Immature natural killer cell (primary cell): ENCODE results near the gene FBXW7. TPM values are rescaled to one million over a fixed set of nuclear protein-coding genes. Genes with fewer than 3 reads are reported as not detected.

Source experiments
- DNase-seq, 3 donors: peaks; one replicate each; pipeline ENCODE4 v3.0.0; 2022; ENCODE audit warnings: mixed read lengths in 1 of 3
- H3K27ac Mint-ChIP-seq, 6 donors: one replicate each; pipeline ENCODE4 v1.8.0; 2020; ENCODE audit warnings: mixed read lengths in 6 of 6, mild to moderate bottlenecking in 5 of 6, inconsistent platforms in 4 of 6, moderate library complexity in 3 of 6
- H3K27me3 Mint-ChIP-seq, 3 donors: one replicate each; pipeline ENCODE4 v1.8.0; 2020 to 2021; ENCODE audit warnings: low read depth in 3 of 3, mild to moderate bottlenecking in 3 of 3, mixed read lengths in 3 of 3, moderate library complexity in 3 of 3, inconsistent platforms in 1 of 3
- H3K36me3 Mint-ChIP-seq, 3 donors: one replicate each; pipeline ENCODE4 v1.8.0; 2020; ENCODE audit warnings: mixed read lengths in 3 of 3, inconsistent platforms in 2 of 3, mild to moderate bottlenecking in 2 of 3
- H3K4me1 Mint-ChIP-seq, 2 donors: one replicate each; pipeline ENCODE4 v1.8.0; 2020; ENCODE audit warnings: inconsistent platforms in 2 of 2, mild to moderate bottlenecking in 2 of 2, mixed read lengths in 2 of 2, moderate library complexity in 1 of 2
- H3K4me3 Mint-ChIP-seq, 5 donors: one replicate each; pipeline ENCODE4 v1.8.0; 2020; ENCODE audit warnings: mild to moderate bottlenecking in 5 of 5, mixed read lengths in 5 of 5, inconsistent platforms in 3 of 5, moderate library complexity in 3 of 5
- H3K9me3 Mint-ChIP-seq, 6 donors: one replicate each; pipeline ENCODE4 v1.8.0; 2020; ENCODE audit warnings: mild to moderate bottlenecking in 6 of 6, mixed read lengths in 6 of 6, inconsistent platforms in 4 of 6, moderate library complexity in 3 of 6
- polyA plus RNA-seq, 3 donors: library from polyadenylated mRNA; unstranded; fragments of 300-500 nt; fragmentation: Illumina TruSeq; gene quantifications; one replicate each; pipeline ENCODE4 v1.2.3, GENCODE V29; 2021

Gene FBXW7
- polyA plus RNA-seq, 3 donors from 2014 or later: 22.3 to 70.1 (median 59.4) TPM

- Mint-ChIP-seq H3K27me3 (peaks cover 2 to 9% (median 5%) of the 10 kb centered on the region in 3 donors), H3K27ac (no peak overlapping the region), H3K9me3 (no peaks in the 10 kb centered on the region), H3K4me3 (no peak overlapping the region), H3K4me1 (no peaks in the 10 kb centered on the region), H3K36me3 (peaks cover 0 to 8% (median 0%) of the 10 kb centered on the region in 3 donors)
- DNase-seq: no peak
Measured at GRCh38 chr4:152296386-152296785, 239.5 kb downstream of the FBXW7 start.

GRCh38 chr4:152294765-152295164 lies 241.1 kb downstream of the FBXW7 start:
- H3K27ac Mint-ChIP-seq: no peak overlapping the region
- no peak overlapping the region for H3K4me3 Mint-ChIP-seq
- peaks cover 2 to 5% (median 5%) of the 10 kb centered on the region in 3 donors for H3K27me3 Mint-ChIP-seq

GRCh38 chr4:152294331-152294730 lies 241.6 kb downstream of the FBXW7 start:
- Mint-ChIP-seq H3K27ac (no peak overlapping the region), H3K9me3 (no peaks in the 10 kb centered on the region), H3K36me3 (peaks cover 0 to 8% (median 0%) of the 10 kb centered on the region in 3 donors), H3K4me3 (no peak overlapping the region), H3K27me3 (peaks cover 2 to 5% (median 5%) of the 10 kb centered on the region in 3 donors), H3K4me1 (no peaks in the 10 kb centered on the region)
- DNase-seq: no peak

More at GRCh38 chr4:152294765-152295164, 241.1 kb downstream of the FBXW7 start:
- no peak for DNase-seq
- H3K9me3 Mint-ChIP-seq: no peaks in the 10 kb centered on the region
- no peaks in the 10 kb centered on the region for H3K4me1 Mint-ChIP-seq
- peaks cover 0 to 8% (median 0%) of the 10 kb centered on the region in 3 donors for H3K36me3 Mint-ChIP-seq

GRCh38 chr4:152293527-152293926 lies 242.4 kb downstream of the FBXW7 start:
- Mint-ChIP-seq H3K4me1 (no peaks in the 10 kb centered on the region), H3K4me3 (no peak overlapping the region), H3K9me3 (no peaks in the 10 kb centered on the region), H3K27me3 (peaks cover 2 to 5% (median 2%) of the 10 kb centered on the region in 3 donors), H3K27ac (no peak overlapping the region), H3K36me3 (peaks cover 0 to 8% (median 0%) of the 10 kb centered on the region in 3 donors)
- DNase-seq: no peak

GRCh38 chr4:152290366-152290921 lies 245.4 kb downstream of the FBXW7 start:
- H3K36me3 Mint-ChIP-seq: peaks cover 0 to 4% (median 0%) of the 10 kb centered on the region in 3 donors
- no peak overlapping the region for H3K4me3 Mint-ChIP-seq
- H3K27ac Mint-ChIP-seq: no peak overlapping the region
- H3K27me3 Mint-ChIP-seq: peaks cover 0 to 2% (median 0%) of the 10 kb centered on the region in 3 donors
- H3K4me1 Mint-ChIP-seq: no peaks in the 10 kb centered on the region
- DNase-seq: no peak
- no peaks in the 10 kb centered on the region for H3K9me3 Mint-ChIP-seq

GRCh38 chr4:152289941-152290340 lies 246.0 kb downstream of the FBXW7 start:
- H3K27me3 Mint-ChIP-seq: peaks cover 0 to 2% (median 0%) of the 10 kb centered on the region in 3 donors
- H3K27ac Mint-ChIP-seq: no peak overlapping the region
- H3K4me3 Mint-ChIP-seq: no peak overlapping the region
- no peaks in the 10 kb centered on the region for H3K9me3 Mint-ChIP-seq
- H3K4me1 Mint-ChIP-seq: no peaks in the 10 kb centered on the region
- H3K36me3 Mint-ChIP-seq: peaks cover 0 to 4% (median 0%) of the 10 kb centered on the region in 3 donors
- no peak for DNase-seq

GRCh38 chr4:152289541-152289940 lies 246.4 kb downstream of the FBXW7 start:
- no peak for DNase-seq
- Mint-ChIP-seq H3K9me3 (no peaks in the 10 kb centered on the region), H3K27me3 (peaks cover 0 to 2% (median 0%) of the 10 kb centered on the region in 3 donors), H3K27ac (no peak overlapping the region), H3K4me3 (no peak overlapping the region), H3K4me1 (no peaks in the 10 kb centered on the region), H3K36me3 (peaks cover 0 to 4% (median 2%) of the 10 kb centered on the region in 3 donors)

- no peak overlapping the region for H3K4me3 Mint-ChIP-seq
- peaks cover 0 to 5% (median 0%) of the 10 kb centered on the region in 3 donors for H3K36me3 Mint-ChIP-seq
- DNase-seq: no peak
- no peaks in the 10 kb centered on the region for H3K27me3 Mint-ChIP-seq
- H3K4me1 Mint-ChIP-seq: no peaks in the 10 kb centered on the region
- no peak overlapping the region for H3K27ac Mint-ChIP-seq
- H3K9me3 Mint-ChIP-seq: no peaks in the 10 kb centered on the region
Measured at GRCh38 chr4:152283801-152284470, 252.0 kb downstream of the FBXW7 start.

- Mint-ChIP-seq H3K4me3 (no peak overlapping the region), H3K27me3 (no peaks in the 10 kb centered on the region), H3K27ac (no peak overlapping the region), H3K4me1 (no peaks in the 10 kb centered on the region), H3K9me3 (no peaks in the 10 kb centered on the region), H3K36me3 (peaks cover 0 to 5% (median 0%) of the 10 kb centered on the region in 3 donors)
- DNase-seq: no peak
Measured at GRCh38 chr4:152281822-152282221, 254.1 kb downstream of the FBXW7 start.

- no peak overlapping the region for H3K4me3 Mint-ChIP-seq
- H3K9me3 Mint-ChIP-seq: no peaks in the 10 kb centered on the region
Measured at GRCh38 chr4:152281211-152281610, 254.7 kb downstream of the FBXW7 start.

GRCh38 chr4:152279234-152279566 lies 256.7 kb downstream of the FBXW7 start:
- Mint-ChIP-seq H3K4me3 (no peak overlapping the region), H3K27me3 (no peaks in the 10 kb centered on the region), H3K9me3 (no peaks in the 10 kb centered on the region), H3K4me1 (no peaks in the 10 kb centered on the region), H3K36me3 (no peaks in the 10 kb centered on the region), H3K27ac (no peak overlapping the region)
- DNase-seq: no peak

More at GRCh38 chr4:152281211-152281610, 254.7 kb downstream of the FBXW7 start:
- Mint-ChIP-seq H3K27me3 (no peaks in the 10 kb centered on the region), H3K27ac (no peak overlapping the region), H3K4me1 (no peaks in the 10 kb centered on the region), H3K36me3 (peaks cover 0 to 5% (median 0%) of the 10 kb centered on the region in 3 donors)
- DNase-seq: no peak

GRCh38 chr4:152278505-152279233 lies 257.2 kb downstream of the FBXW7 start:
- Mint-ChIP-seq H3K4me1 (no peaks in the 10 kb centered on the region), H3K27me3 (no peaks in the 10 kb centered on the region), H3K9me3 (no peaks in the 10 kb centered on the region), H3K27ac (no peak overlapping the region), H3K4me3 (no peak overlapping the region), H3K36me3 (no peaks in the 10 kb centered on the region)
- DNase-seq: no peak

GRCh38 chr4:152278172-152278504 lies 257.8 kb downstream of the FBXW7 start:
- H3K27ac Mint-ChIP-seq: no peak overlapping the region
- no peaks in the 10 kb centered on the region for H3K9me3 Mint-ChIP-seq
- H3K4me1 Mint-ChIP-seq: no peaks in the 10 kb centered on the region
- no peaks in the 10 kb centered on the region for H3K27me3 Mint-ChIP-seq
- H3K4me3 Mint-ChIP-seq: no peak overlapping the region
- no peak for DNase-seq
- H3K36me3 Mint-ChIP-seq: no peaks in the 10 kb centered on the region

- no peak for DNase-seq
- Mint-ChIP-seq H3K9me3 (no peaks in the 10 kb centered on the region), H3K27me3 (no peaks in the 10 kb centered on the region), H3K4me1 (no peaks in the 10 kb centered on the region), H3K4me3 (no peak overlapping the region), H3K36me3 (no peaks in the 10 kb centered on the region), H3K27ac (no peak overlapping the region)
Measured at GRCh38 chr4:152277333-152277732, 258.6 kb downstream of the FBXW7 start.
